ENCODE data around the gene RSPO4. TPM values are rescaled to one million over a fixed set of nuclear protein-coding genes. Genes with fewer than 3 reads are reported as not detected.

RSPO4 gene
- polyA plus RNA-seq, 1 donor from 2014 or later, result not detected

- no peak overlapping the region for H3K4me3 Mint-ChIP-seq
- peaks cover 11% of the 10 kb centered on the region for H3K27me3 Mint-ChIP-seq
- H3K4me1 Mint-ChIP-seq, result peaks cover 0 to 2% (median 0%) of the 10 kb centered on the region in 3 donors
- no peak overlapping the region for H3K27ac Mint-ChIP-seq
- H3K9me3 Mint-ChIP-seq, result peaks cover 0 to 3% (median 1%) of the 10 kb centered on the region in 3 donors
- H3K36me3 Mint-ChIP-seq, result peaks cover 2% of the 10 kb centered on the region
Observed at GRCh38 chr20:922781-923180, 79.3 kb downstream of the RSPO4 start.

- H3K4me3 Mint-ChIP-seq, result no peak overlapping the region
- peaks cover 3% of the 10 kb centered on the region for H3K36me3 Mint-ChIP-seq
- peaks cover 0 to 3% (median 1%) of the 10 kb centered on the region in 3 donors for H3K9me3 Mint-ChIP-seq
- no peak overlapping the region for H3K27ac Mint-ChIP-seq
- peaks cover 11% of the 10 kb centered on the region for H3K27me3 Mint-ChIP-seq
- peaks cover 0 to 2% (median 0%) of the 10 kb centered on the region in 3 donors for H3K4me1 Mint-ChIP-seq
Observed at GRCh38 chr20:921068-921467, 81.0 kb downstream of the RSPO4 start.

- Mint-ChIP-seq H3K4me1 (peaks cover 0 to 2% (median 0%) of the 10 kb centered on the region in 3 donors), H3K9me3 (peaks cover 0 to 3% (median 1%) of the 10 kb centered on the region in 3 donors), H3K27ac (no peak overlapping the region), H3K4me3 (peak overlapping the region in 1 of 4 donors; percentile 19), H3K27me3 (peaks cover 6% of the 10 kb centered on the region), H3K36me3 (peaks cover 3% of the 10 kb centered on the region)
Observed at GRCh38 chr20:920311-920710, 81.8 kb downstream of the RSPO4 start.

GRCh38 chr20:919491-919916 lies 82.6 kb downstream of the RSPO4 start:
- Mint-ChIP-seq H3K27me3 (peaks cover 7% of the 10 kb centered on the region), H3K27ac (peak overlapping the region in 1 of 3 donors; percentile 32), H3K4me3 (no peak overlapping the region), H3K9me3 (peaks cover 0 to 3% (median 1%) of the 10 kb centered on the region in 3 donors), H3K36me3 (peaks cover 3% of the 10 kb centered on the region), H3K4me1 (peaks cover 0 to 2% (median 0%) of the 10 kb centered on the region in 3 donors)

- Mint-ChIP-seq H3K4me3 (no peak overlapping the region), H3K27ac (peak overlapping the region in 1 of 3 donors; percentile 2), H3K9me3 (peaks cover 0 to 3% (median 1%) of the 10 kb centered on the region in 3 donors), H3K36me3 (peaks cover 3% of the 10 kb centered on the region), H3K4me1 (peaks cover 0 to 2% (median 0%) of the 10 kb centered on the region in 3 donors), H3K27me3 (peaks cover 8% of the 10 kb centered on the region)
Observed at GRCh38 chr20:917416-917815, 84.7 kb downstream of the RSPO4 start.

GRCh38 chr20:916825-917224 lies 85.3 kb downstream of the RSPO4 start:
- H3K4me1 Mint-ChIP-seq, result peaks cover 0 to under 1% (median 0%) of the 10 kb centered on the region in 3 donors
- peaks cover 3% of the 10 kb centered on the region for H3K36me3 Mint-ChIP-seq
- no peak overlapping the region for H3K4me3 Mint-ChIP-seq
- no peak overlapping the region for H3K27ac Mint-ChIP-seq
- peaks cover 8% of the 10 kb centered on the region for H3K27me3 Mint-ChIP-seq
- H3K9me3 Mint-ChIP-seq, result peaks cover 0 to 3% (median 1%) of the 10 kb centered on the region in 3 donors

- Mint-ChIP-seq H3K4me1 (no peaks in the 10 kb centered on the region), H3K27ac (no peak within 1 kb of the TSS), H3K9me3 (peaks cover 0 to 3% (median 1%) of the 10 kb centered on the region in 3 donors), H3K27me3 (peaks cover 11% of the 10 kb centered on the region), H3K4me3 (no peak within 1 kb of the TSS), H3K36me3 (peaks cover 3% of the 10 kb centered on the region)
Observed at GRCh38 chr20:916125-916799, 85.8 kb downstream of the RSPO4 start, which contains the start of gene ANGPT4. ANGPT4 (minus strand) TSS chr20:916334; CDS start chr20:916214, 120 bp downstream.

GRCh38 chr20:914727-915498 lies 87.2 kb downstream of the RSPO4 start:
- Mint-ChIP-seq H3K4me1 (no peaks in the 10 kb centered on the region), H3K27ac (no peak overlapping the region), H3K36me3 (peaks cover 2% of the 10 kb centered on the region), H3K9me3 (no peaks in the 10 kb centered on the region), H3K4me3 (no peak overlapping the region), H3K27me3 (peaks cover 6% of the 10 kb centered on the region)

GRCh38 chr20:913306-913849 lies 88.7 kb downstream of the RSPO4 start:
- Mint-ChIP-seq H3K27me3 (peaks cover 5% of the 10 kb centered on the region), H3K4me1 (no peaks in the 10 kb centered on the region), H3K4me3 (no peak overlapping the region), H3K27ac (no peak overlapping the region), H3K9me3 (no peaks in the 10 kb centered on the region), H3K36me3 (peaks cover 2% of the 10 kb centered on the region)

GRCh38 chr20:911882-912600 lies 90.1 kb downstream of the RSPO4 start:
- no peaks in the 10 kb centered on the region for H3K9me3 Mint-ChIP-seq
- H3K4me3 Mint-ChIP-seq, result no peak overlapping the region
- no peak overlapping the region for H3K27ac Mint-ChIP-seq
- H3K4me1 Mint-ChIP-seq, result no peaks in the 10 kb centered on the region
- peaks cover 5% of the 10 kb centered on the region for H3K27me3 Mint-ChIP-seq
- peaks cover under 1% of the 10 kb centered on the region for H3K36me3 Mint-ChIP-seq

- H3K36me3 Mint-ChIP-seq, result no peaks in the 10 kb centered on the region
- no peaks in the 10 kb centered on the region for H3K9me3 Mint-ChIP-seq
- peaks cover 5% of the 10 kb centered on the region for H3K27me3 Mint-ChIP-seq
- peaks cover 0 to 6% (median under 1%) of the 10 kb centered on the region in 3 donors for H3K4me1 Mint-ChIP-seq
- H3K27ac Mint-ChIP-seq, result no peak overlapping the region
- H3K4me3 Mint-ChIP-seq, result peak overlapping the region in 1 of 4 donors; percentile 42
Observed at GRCh38 chr20:910870-911770, 91.0 kb downstream of the RSPO4 start.

- Mint-ChIP-seq H3K4me1 (peaks cover 4 to 14% (median 9%) of the 10 kb centered on the region in 3 donors), H3K9me3 (no peaks in the 10 kb centered on the region), H3K36me3 (no peaks in the 10 kb centered on the region), H3K4me3 (no peak overlapping the region), H3K27me3 (peaks cover 5% of the 10 kb centered on the region), H3K27ac (no peak overlapping the region)
Observed at GRCh38 chr20:910132-910869, 91.8 kb downstream of the RSPO4 start.

GRCh38 chr20:909641-910040 lies 92.5 kb downstream of the RSPO4 start:
- H3K27me3 Mint-ChIP-seq, result peaks cover 4% of the 10 kb centered on the region
- H3K9me3 Mint-ChIP-seq, result no peaks in the 10 kb centered on the region
- H3K27ac Mint-ChIP-seq, result no peak overlapping the region
- H3K36me3 Mint-ChIP-seq, result no peaks in the 10 kb centered on the region
- peaks cover 9 to 19% (median 14%) of the 10 kb centered on the region in 3 donors for H3K4me1 Mint-ChIP-seq
- no peak overlapping the region for H3K4me3 Mint-ChIP-seq
